Stimulated activated CD4-positive, alpha-beta T cell treated with anti-CD3 and anti-CD28 coated beads, TNF-alpha, amount 100 ng/mL, for 1 hour (primary cell): Measurements from ENCODE around the gene MTMR1.

Experiments used
- DNase-seq, 3 donors: peaks; one replicate each; pipeline ENCODE4 v3.0.0-alpha.2; 2020; ENCODE audit warnings: low read depth in 3 of 3, low spot score in 1 of 3

MTMR1 gene

GRCh38 chrX:150692831-150693724 is at the start of gene MTMR1:
MTMR1 (plus strand) TSS chrX:150693396; CDS start chrX:150693531, 135 bp downstream.
- peak in 2 of 3 donors; percentile 18 to 45 for DNase-seq

- no peak for DNase-seq
Measured at GRCh38 chrX:150643958-150644357, 49.2 kb upstream of the MTMR1 start.

GRCh38 chrX:150644422-150644821 is 48.8 kb upstream of the MTMR1 start:
- DNase-seq = no peak

GRCh38 chrX:150647331-150647730 is 45.9 kb upstream of the MTMR1 start:
- DNase-seq = no peak

- DNase-seq = no peak
Measured at GRCh38 chrX:150648296-150648940, 44.8 kb upstream of the MTMR1 start.

- no peak for DNase-seq
Measured at GRCh38 chrX:150649096-150649870, 43.9 kb upstream of the MTMR1 start.

GRCh38 chrX:150651906-150652305 is 41.3 kb upstream of the MTMR1 start:
- no peak for DNase-seq

- DNase-seq = no peak
Measured at GRCh38 chrX:150655788-150656187, 37.4 kb upstream of the MTMR1 start.

GRCh38 chrX:150663073-150663472 is 30.1 kb upstream of the MTMR1 start:
- no peak for DNase-seq

- DNase-seq = no peak
Measured at GRCh38 chrX:150664290-150664689, 28.9 kb upstream of the MTMR1 start.

GRCh38 chrX:150676221-150676620 is 17.0 kb upstream of the MTMR1 start:
- DNase-seq = no peak

- DNase-seq = no peak
Measured at GRCh38 chrX:150680974-150681373, 12.2 kb upstream of the MTMR1 start.

GRCh38 chrX:150683112-150683511 is 10.1 kb upstream of the MTMR1 start:
- no peak for DNase-seq

GRCh38 chrX:150683536-150684146 is 9.6 kb upstream of the MTMR1 start:
- DNase-seq = no peak

GRCh38 chrX:150688911-150689451 is 4.2 kb upstream of the MTMR1 start:
- DNase-seq = no peak

GRCh38 chrX:150690126-150690525 is 3.1 kb upstream of the MTMR1 start:
- DNase-seq = no peak

- no peak for DNase-seq
Measured at GRCh38 chrX:150692296-150692695, 900 bp upstream of the MTMR1 start.

- peak in 2 of 3 donors; percentile 27 to 33 for DNase-seq
Measured at GRCh38 chrX:150693725-150694574, 754 bp downstream of the MTMR1 start.

GRCh38 chrX:150694738-150695410 is 1.7 kb downstream of the MTMR1 start:
- no peak for DNase-seq
